PC-9 (cell line): Measurements from ENCODE around the gene PSPN.

ENCODE experiments used
- CTCF ChIP-seq: fragments of 200-600 bp; sonication (generic); conservative IDR thresholded peaks from 2 replicates; pipeline ENCODE4 v1.6.1; 2017; ENCODE audit warnings: mixed run types, antibody characterized with exemption, mild to moderate bottlenecking, moderate library complexity
- EZH2 ChIP-seq: fragments of 200-600 bp; sonication (generic); IDR thresholded peaks from 2 replicates; pipeline ENCODE4 v1.8.0; 2017; ENCODE audit warnings: antibody characterized with exemption, low read depth

- TF ChIP-seq EZH2 (no peak), CTCF (no peak)
Observed at GRCh38 chr19:6375411-6376010, at the start of gene PSPN.
